ENCODE data around the gene SORCS1.

GRCh38 chr10:107168738-107169137 is 4.2 kb upstream of the SORCS1 start:
- no peak for TF ChIP-seq CTCF (IDR thresholded peaks at IDR 0.05)
- TF ChIP-seq POLR2A (IDR thresholded peaks at IDR 0.05): no peak
